WI38 (cell line): ENCODE results near the gene BCKDK.
A peak's percentile ranks its signal among the peaks of the same experiment; 100 is the strongest.
"Not testable (repeated sequence)": the region's sequence is repeated elsewhere in the genome, so short reads cannot be mapped to it uniquely, and the experiment has no call there.

Experiments
- H3K4me3 ChIP-seq: 2 replicates; pipeline ENCODE4 v1.5.1; 2011; ENCODE audit warnings: low read depth, mild to moderate bottlenecking, control low read depth, low read length
- CTCF ChIP-seq: IDR thresholded peaks from 2 replicates; pipeline ENCODE4 v1.5.1; 2012; ENCODE audit warnings: low read depth, mild to moderate bottlenecking, control low read depth, low read length

Gene BCKDK

GRCh38 chr16:31135535-31136286, 27.5 kb downstream of the BCKDK start, which contains the start of gene PRSS8:
PRSS8 (minus strand) TSS chr16:31135727; CDS start chr16:31135498, 229 bp downstream.
- TF ChIP-seq CTCF, result no peak
- H3K4me3 ChIP-seq, result no peak within 1 kb of the TSS

- H3K4me3 ChIP-seq, result no peak overlapping the region
- no peak for TF ChIP-seq CTCF
These were observed 28.1 kb downstream of the BCKDK start for GRCh38 chr16:31136287-31136662.

GRCh38 chr16:31136822-31137499, 28.8 kb downstream of the BCKDK start:
- H3K4me3 ChIP-seq, result not testable (repeated sequence)

GRCh38 chr16:31138621-31139578, 30.7 kb downstream of the BCKDK start:
- H3K4me3 ChIP-seq, result no peak overlapping the region
- TF ChIP-seq CTCF, result no peak

- peak overlapping the region; percentile 50 for H3K4me3 ChIP-seq
These were observed 32.9 kb downstream of the BCKDK start for GRCh38 chr16:31141071-31141469.

GRCh38 chr16:31141489-31142108, 33.4 kb downstream of the BCKDK start:
- TF ChIP-seq CTCF, result no peak
- peak overlapping the region; percentile 50 for H3K4me3 ChIP-seq

GRCh38 chr16:31142109-31143010, 34.2 kb downstream of the BCKDK start:
- peak; percentile 88 for TF ChIP-seq CTCF
- H3K4me3 ChIP-seq, result peak overlapping the region; percentile 50
